Measurements from ENCODE around the gene EIF4G2.

The EIF4G2 gene

GRCh38 chr11:10808235-10808552 lies 532 bp downstream of the EIF4G2 start:
- DNase-seq (ENCODE audit: low read depth) = no peak

- peak; percentile 29 for DNase-seq (ENCODE audit: low read depth)
These were observed 1.1 kb downstream of the EIF4G2 start for GRCh38 chr11:10807493-10808234.

- DNase-seq (ENCODE audit: low read depth) = no peak
These were observed 2.5 kb downstream of the EIF4G2 start for GRCh38 chr11:10806206-10806605.

GRCh38 chr11:10805741-10806140 lies 3.0 kb downstream of the EIF4G2 start:
- no peak for DNase-seq (ENCODE audit: low read depth)

- DNase-seq (ENCODE audit: low read depth) = no peak
These were observed 5.0 kb downstream of the EIF4G2 start for GRCh38 chr11:10803676-10804075.

GRCh38 chr11:10800292-10800691 lies 8.4 kb downstream of the EIF4G2 start:
- no peak for DNase-seq (ENCODE audit: low read depth)

- DNase-seq (ENCODE audit: low read depth) = no peak
These were observed 10.3 kb downstream of the EIF4G2 start for GRCh38 chr11:10798330-10798928.

GRCh38 chr11:10797531-10797930 lies 11.2 kb downstream of the EIF4G2 start:
- no peak for DNase-seq (ENCODE audit: low read depth)

- no peak for DNase-seq (ENCODE audit: low read depth)
These were observed 11.7 kb downstream of the EIF4G2 start for GRCh38 chr11:10797001-10797400.

GRCh38 chr11:10796191-10796590 lies 12.5 kb downstream of the EIF4G2 start:
- no peak for DNase-seq (ENCODE audit: low read depth)

GRCh38 chr11:10793470-10794255 lies 15.1 kb downstream of the EIF4G2 start:
- no peak for DNase-seq (ENCODE audit: low read depth)

- peak; percentile 70 for DNase-seq (ENCODE audit: low read depth)
These were observed 16.2 kb downstream of the EIF4G2 start for GRCh38 chr11:10792385-10793068.

GRCh38 chr11:10786451-10786850 lies 22.3 kb downstream of the EIF4G2 start:
- DNase-seq (ENCODE audit: low read depth) = no peak

- no peak for DNase-seq (ENCODE audit: low read depth)
These were observed 23.6 kb downstream of the EIF4G2 start for GRCh38 chr11:10785146-10785474.

GRCh38 chr11:10784232-10785145 lies 24.2 kb downstream of the EIF4G2 start:
- DNase-seq (ENCODE audit: low read depth) = no peak

- DNase-seq (ENCODE audit: low read depth) = no peak
These were observed 28.7 kb downstream of the EIF4G2 start for GRCh38 chr11:10780040-10780439.

- DNase-seq (ENCODE audit: low read depth) = no peak
These were observed 29.6 kb downstream of the EIF4G2 start for GRCh38 chr11:10779086-10779485.

GRCh38 chr11:10778217-10778970 lies 30.3 kb downstream of the EIF4G2 start:
- DNase-seq (ENCODE audit: low read depth) = no peak

GRCh38 chr11:10777806-10778205 lies 30.9 kb downstream of the EIF4G2 start:
- no peak for DNase-seq (ENCODE audit: low read depth)

GRCh38 chr11:10777393-10777793 lies 31.3 kb downstream of the EIF4G2 start:
- DNase-seq (ENCODE audit: low read depth) = no peak

GRCh38 chr11:10774811-10775210 lies 33.9 kb downstream of the EIF4G2 start:
- no peak for DNase-seq (ENCODE audit: low read depth)

Data from stimulated activated CD4-positive, alpha-beta T cell treated with anti-CD3 and anti-CD28 coated beads, Interleukin-2, amount 100 ng/mL, for 4 hours (primary cell).